Measurements from ENCODE around the gene C3orf18.

The C3orf18 gene

DNA sequence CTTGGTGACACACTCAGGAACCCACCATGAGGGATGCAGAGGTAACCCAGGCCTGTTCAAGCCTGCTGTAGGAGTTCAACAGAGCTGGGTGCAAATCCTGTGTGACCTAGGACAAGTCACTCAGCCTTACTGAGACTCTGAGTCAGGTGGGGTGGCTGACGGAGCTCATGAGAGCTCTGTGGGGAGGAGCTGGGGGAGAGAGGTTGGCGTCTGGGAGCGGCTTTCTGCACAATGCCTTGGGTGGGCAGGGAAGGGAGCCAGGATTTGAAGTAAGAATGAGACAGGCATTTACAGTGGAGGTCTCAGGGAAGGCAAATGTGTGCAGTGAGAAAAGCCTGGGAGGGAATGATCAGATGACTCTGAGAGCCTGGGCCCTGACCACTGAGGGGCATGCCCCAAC is 18.3 kb downstream of the C3orf18 start:
- DNase-seq = no peak

DNA sequence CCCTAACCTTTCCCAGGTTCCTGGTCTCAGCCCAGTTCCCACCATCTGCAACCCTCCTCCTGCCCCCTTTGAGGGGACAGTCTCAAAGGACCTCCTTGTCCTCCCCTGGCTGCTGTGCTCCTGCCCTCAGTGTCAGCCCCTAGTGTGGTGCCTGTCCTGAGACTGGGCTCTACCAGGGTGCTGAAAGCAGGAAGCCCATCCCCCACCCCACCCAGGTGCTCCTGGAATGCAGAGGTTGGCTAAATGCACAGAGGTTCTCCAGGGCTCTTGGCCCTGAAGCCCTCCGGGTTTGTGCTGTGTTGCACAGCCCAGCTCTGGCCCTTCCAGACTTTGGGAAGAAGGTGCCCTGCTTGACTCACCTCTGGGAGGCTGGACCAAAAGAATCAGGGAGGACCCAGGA is 21.8 kb downstream of the C3orf18 start:
- DNase-seq = no peak

DNA sequence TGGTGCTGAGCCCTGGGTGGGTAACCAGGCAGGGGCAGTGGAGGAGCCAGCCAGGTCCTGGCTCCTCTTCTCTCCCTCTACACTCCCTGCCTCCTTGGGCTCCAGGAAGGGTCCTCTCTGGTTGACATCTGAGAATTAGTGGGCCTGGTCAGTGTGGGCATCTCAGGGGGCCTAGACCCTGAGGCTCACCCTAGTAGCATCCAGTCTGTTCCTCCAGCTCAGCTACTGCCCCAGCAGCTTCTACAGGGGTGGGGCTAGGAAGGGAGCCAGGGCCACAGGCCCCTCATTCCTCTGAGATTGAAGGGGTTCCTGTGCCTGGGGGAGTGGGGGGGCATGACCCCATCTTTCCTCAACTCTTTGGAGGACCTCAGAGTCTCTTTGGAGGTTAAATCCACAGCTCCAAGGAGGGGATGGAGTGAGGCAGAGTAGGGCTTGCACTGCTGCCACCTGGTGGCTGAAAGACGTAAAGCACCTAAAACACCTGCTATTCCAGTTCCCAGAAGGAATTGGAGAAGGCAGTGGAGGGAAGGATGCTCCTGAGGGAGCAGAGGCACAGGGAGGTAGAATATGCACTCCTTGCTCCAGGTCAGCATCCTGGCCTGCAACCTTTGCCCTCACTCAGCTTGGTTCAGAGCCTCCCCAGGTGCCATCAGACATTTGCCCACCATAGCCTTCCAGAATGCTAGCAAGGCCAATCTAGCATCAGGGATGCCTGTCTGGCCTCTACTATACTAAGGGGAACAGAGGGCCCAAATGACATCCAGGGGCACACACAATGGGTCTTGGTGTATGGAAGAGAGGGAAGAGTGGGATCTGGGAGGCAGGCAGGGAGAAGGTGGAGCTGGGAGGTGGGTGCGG is 25.1 kb downstream of the C3orf18 start:
- DNase-seq = peak in 3 of 4 experiments; percentile 16 to 53 (median 46)

GRCh38 chr3:50539356-50540286 is 27.9 kb downstream of the C3orf18 start:
- DNase-seq = no peak

- DNase-seq = no peak
Measured at GRCh38 chr3:50537421-50538129, 30.0 kb downstream of the C3orf18 start.

GRCh38 chr3:50536471-50537180 is 30.9 kb downstream of the C3orf18 start:
- no peak for DNase-seq

GRCh38 chr3:50534681-50535330 is 32.7 kb downstream of the C3orf18 start:
- DNase-seq = no peak

DNA sequence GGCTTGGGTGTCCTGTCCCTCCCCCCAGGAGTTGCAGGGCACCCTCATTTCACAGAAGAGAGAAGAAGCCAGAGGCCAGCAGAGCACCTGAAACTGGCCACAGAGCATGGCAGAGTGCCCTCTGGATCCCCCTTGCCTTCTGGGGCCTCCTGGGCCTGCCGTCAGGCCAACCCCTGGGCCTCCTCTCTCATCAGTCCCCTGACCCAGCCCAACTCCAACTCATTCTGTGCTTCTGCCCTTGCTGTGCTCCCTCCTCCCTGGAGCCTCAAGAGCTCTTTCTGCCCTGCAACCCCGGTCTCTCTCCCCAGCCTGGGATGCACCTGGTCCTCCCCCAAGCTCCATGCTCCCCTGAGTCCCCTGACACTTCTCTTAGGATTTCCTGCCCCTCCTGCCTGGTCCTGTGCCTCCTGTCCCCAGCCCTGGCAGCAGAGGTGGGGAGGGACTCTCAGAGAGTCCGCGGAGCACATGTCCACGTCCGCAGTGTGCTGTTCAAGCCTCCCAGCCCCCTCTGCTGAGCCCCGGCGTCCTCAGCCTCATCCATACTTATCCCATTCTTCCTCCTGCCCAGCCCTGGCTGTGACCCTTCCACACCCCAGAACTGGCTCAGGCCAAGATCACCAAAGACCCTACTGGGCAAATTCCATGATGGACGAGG is 33.6 kb downstream of the C3orf18 start:
- DNase-seq = no peak

DNA sequence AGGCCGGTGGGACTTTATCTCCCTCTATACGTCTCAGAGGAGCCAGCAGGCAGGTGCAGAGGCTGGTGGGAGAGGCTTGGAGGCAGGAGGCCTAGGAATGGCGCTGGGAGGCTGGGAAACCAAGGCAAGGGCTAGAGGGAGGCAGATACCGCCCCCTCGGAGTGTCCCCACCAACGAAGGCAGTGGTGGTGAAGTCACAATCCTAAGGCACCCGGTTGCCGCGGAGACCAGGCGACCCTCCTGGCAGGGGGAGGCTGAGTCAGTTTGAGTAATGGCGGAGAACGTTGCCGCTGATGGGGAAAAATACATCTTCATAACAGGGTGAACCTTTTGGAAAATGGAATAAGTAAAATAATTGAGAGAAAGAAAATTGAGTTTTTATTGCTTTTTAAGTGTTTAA is 34.2 kb downstream of the C3orf18 start:
- no peak for DNase-seq

DNA sequence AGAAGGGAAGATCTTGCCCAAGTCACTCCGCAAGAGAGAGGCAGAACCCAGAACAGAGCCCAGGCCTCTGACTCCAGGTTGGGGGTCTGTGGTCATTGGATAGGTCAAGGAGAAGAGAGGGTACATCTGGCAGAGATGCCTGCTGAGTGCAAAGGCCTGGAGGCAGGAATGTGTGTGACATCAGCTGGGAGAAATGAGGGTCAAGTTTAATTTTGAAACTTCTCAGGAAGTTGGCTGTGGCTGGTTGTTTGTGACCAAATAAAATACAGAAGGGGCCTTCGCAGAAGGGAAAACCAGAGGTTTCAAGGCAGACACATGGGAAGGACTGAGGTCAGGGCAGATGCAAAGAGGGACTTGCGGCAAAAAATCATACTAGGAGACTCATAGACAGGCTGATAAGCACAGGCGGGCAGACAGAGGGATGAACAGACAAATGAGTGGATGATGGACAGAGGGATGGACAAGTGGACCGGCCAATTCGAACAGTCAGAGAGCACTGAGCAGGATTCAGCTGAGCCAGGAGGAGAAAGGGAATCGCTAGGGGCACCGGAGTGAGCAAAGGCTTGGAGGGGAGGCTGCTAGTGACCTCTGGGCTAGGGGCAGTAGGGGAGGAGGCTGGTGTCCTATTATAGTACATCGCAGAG is 35.4 kb downstream of the C3orf18 start:
- no peak for DNase-seq

DNA sequence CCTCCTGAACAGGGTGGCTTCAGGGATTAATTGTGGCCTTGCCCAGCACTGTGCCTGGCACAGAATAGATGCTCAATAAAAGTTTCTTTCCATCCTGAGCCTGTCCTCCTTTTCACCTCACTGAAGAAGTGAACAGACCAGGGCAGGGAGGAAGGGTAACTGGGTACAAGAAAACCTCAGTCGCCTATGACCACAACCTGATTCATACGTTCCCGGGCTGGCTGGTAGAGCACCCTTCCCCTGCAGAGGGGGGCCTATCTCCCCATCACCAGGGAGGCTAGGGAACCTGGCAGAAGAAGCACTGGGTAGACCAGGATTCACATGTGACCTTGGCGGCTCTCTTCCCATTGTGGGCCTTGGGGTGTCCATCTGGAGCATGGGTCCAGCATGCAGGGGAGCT is 36.3 kb downstream of the C3orf18 start:
- DNase-seq = no peak

- DNase-seq = no peak
Measured at GRCh38 chr3:50530001-50530970, 37.3 kb downstream of the C3orf18 start.

GRCh38 chr3:50525987-50526386 is 41.6 kb downstream of the C3orf18 start:
- peak in 2 of 4 experiments; percentile 13 to 27 for DNase-seq

- DNase-seq = no peak
Measured at GRCh38 chr3:50525191-50525910, 42.2 kb downstream of the C3orf18 start.

DNA sequence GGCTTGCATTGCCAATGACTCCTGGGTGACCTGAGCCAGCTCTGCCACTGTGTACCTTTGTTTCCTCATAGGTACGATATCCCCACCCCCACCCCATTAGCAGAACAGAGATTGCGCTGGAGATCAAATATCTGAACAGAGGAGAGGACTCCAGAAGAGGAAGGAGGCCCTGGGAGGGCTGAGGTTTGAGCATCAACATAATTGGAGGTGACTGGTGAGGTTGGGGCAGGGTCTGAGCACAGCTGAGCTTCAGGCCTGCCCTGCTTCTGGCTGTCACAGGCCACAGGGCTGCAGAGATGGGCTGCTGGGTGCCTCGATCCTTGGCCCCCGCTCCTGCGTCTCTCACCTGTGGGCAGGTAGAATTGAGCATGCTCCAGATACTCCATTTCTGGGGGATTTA is 42.8 kb downstream of the C3orf18 start:
- no peak for DNase-seq

- no peak for DNase-seq
Measured at GRCh38 chr3:50523279-50523811, 44.2 kb downstream of the C3orf18 start.

DNA sequence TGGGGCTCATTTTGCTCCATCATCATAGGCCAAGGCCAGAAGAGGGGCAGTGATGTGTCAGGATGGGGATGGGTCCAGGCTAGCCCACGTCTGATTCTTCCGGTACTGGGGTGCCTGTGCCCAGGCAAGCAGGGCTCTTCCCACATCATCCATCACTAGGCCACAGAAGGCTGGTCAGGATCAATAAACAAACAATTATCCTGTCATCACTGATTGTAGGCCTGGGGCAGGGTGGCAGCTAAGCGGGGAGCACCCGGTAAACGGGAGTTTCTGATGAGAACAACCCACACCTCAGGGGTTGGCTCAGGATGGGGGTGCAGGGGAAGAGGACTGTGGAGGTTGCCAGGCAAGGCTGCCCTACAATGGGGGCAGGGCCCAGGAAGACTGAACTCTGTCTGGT is 46.0 kb downstream of the C3orf18 start:
- DNase-seq = no peak

GRCh38 chr3:50520849-50521248 is 46.7 kb downstream of the C3orf18 start:
- no peak for DNase-seq
